Right lobe of liver (tissue), 6 donors: Measurements from ENCODE around the gene TRAPPC2L. TPM values are rescaled to one million over a fixed set of nuclear protein-coding genes. Genes with fewer than 3 reads are reported as not detected.

Experiments
- ATAC-seq, 4 donors: fragments of 200-7000 bp; cut with Tn5 transposase; one replicate each; pipeline ENCODE4 v1.9.1; 2020; ENCODE audit warnings: mild to moderate bottlenecking in 4 of 4, moderate library complexity in 4 of 4
- DNase-seq, 3 donors: peaks; one replicate each; pipeline ENCODE4 v3.0.0-alpha.2; 2020
- H3K27ac ChIP-seq, 3 donors: fragments of 200-600 bp; one replicate each; pipeline ENCODE4 v1.8.0; 2022
- H3K27me3 ChIP-seq, 2 donors: fragments of 200-600 bp; one replicate each; pipeline ENCODE4 v1.8.0; 2022
- H3K36me3 ChIP-seq, 4 donors: fragments of 200-600 bp; sonication (generic) in 1 of 4; one replicate each; pipeline versions ENCODE4 v1.5.1 to v1.8.0; 2017 to 2022; ENCODE audit warnings: control low read depth in 1 of 4
- H3K4me1 ChIP-seq, 4 donors: fragments of 200-600 bp; sonication (generic) in 1 of 4; one replicate each; pipeline versions ENCODE4 v1.5.1 to v1.8.0; 2017 to 2022; ENCODE audit warnings: control low read depth in 1 of 4
- H3K4me3 ChIP-seq, 3 donors: fragments of 200-600 bp; one replicate each; pipeline ENCODE4 v1.8.0; 2022
- H3K9me3 ChIP-seq, 4 donors: fragments of 200-600 bp; sonication (generic) in 1 of 4; one replicate each; pipeline versions ENCODE4 v1.5.1 to v1.8.0; 2017 to 2022; ENCODE audit warnings: control low read depth in 1 of 4
- CTCF ChIP-seq, 4 donors: fragments of 200-600 bp in 3 of 4; fragments of 450-650 bp in 1 of 4; IDR thresholded peaks; one replicate each; pipeline versions ENCODE4 v1.5.1 to v1.8.0; 2016 to 2022; ENCODE audit warnings: antibody characterized with exemption in 4 of 4, mild to moderate bottlenecking in 2 of 4
- POLR2A ChIP-seq: fragments of 450-650 bp; IDR thresholded peaks from one replicate; pipeline ENCODE4 v1.6.1; 2017; ENCODE audit warnings: antibody characterized with exemption, mild to moderate bottlenecking
- WGBS: methylation state at CpG from one replicate; pipeline ENCODE4 v1.1.6; 2018; ENCODE audit warnings: low coverage, low lambda C conversion rate; ENCODE audit not compliant: insufficient coverage; ENCODE audit errors: missing lambda C conversion rate; 5-methylcytosine and 5-hydroxymethylcytosine counted together
- intact Hi-C, 2 donors: fragments of 100-400 bp; cut with DNase I; formaldehyde crosslinking; loops; one replicate each; pipeline versions ENCODE4 v1.11.2 to v1.14.1; 2022
- total RNA-seq, 6 experiments: library from RNA; depleted of rRNA in 2 of 6; stranded (reverse); fragments of >200 nt in 2 of 6; fragmentation: NEBNext Ultra II Directional in 3 of 6; extraction: Animal tissue kit (Norgen Biotek cat#: 25700) in 3 of 6; gene quantifications; one replicate each; pipeline versions ENCODE4 v1.1.0 to v1.2.4, GENCODE V29; 2016 to 2023
- donor health status: DM: no; HTN: yes; CAD: no.
- donor health status: DM: no; HTN: no; CAD: no.
- donor health status: DM: no; HTN: no; CAD: no.
- donor health status: DM: no; HTN: yes; CAD: no.
- donor health status: DM: no; HTN: yes; CAD: no.

The TRAPPC2L gene
- total RNA-seq, 6 experiments from 2014 or later, result 15.1 to 25.5 (median 20.1) TPM

- no peaks in the 10 kb centered on the region for H3K9me3 ChIP-seq
- WGBS, result 2% methylated on average over 21 of the region's 53 CpGs
- H3K27me3 ChIP-seq, result no peaks in the 10 kb centered on the region
- ATAC-seq (peak in 1 of 4 donors; percentile 2), DNase-seq (peak in 1 of 3 donors; percentile 46)
- H3K27ac ChIP-seq, result peak overlapping the region in 1 of 3 donors; percentile 64
- H3K4me3 ChIP-seq, result peak overlapping the region; percentile 94 to 98 (median 96)
- no peak for TF ChIP-seq CTCF (IDR thresholded peaks at IDR 0.05)
- no peak for TF ChIP-seq POLR2A
- intact Hi-C loops, result no loop called here
- peaks cover 0 to 18% (median 7%) of the 10 kb centered on the region in 4 donors for H3K4me1 ChIP-seq
- peaks cover 0 to 26% (median 5%) of the 10 kb centered on the region in 4 donors for H3K36me3 ChIP-seq
These were observed 652 bp upstream of the TRAPPC2L start for GRCh38 chr16:88856122-88856827.

- no peaks in the 10 kb centered on the region for H3K27me3 ChIP-seq
- no peaks in the 10 kb centered on the region for H3K9me3 ChIP-seq
- peak; percentile 78 to 85 (median 84) for DNase-seq
- H3K4me1 ChIP-seq, result peaks cover 0 to 18% (median 7%) of the 10 kb centered on the region in 4 donors
- H3K4me3 ChIP-seq, result peak overlapping the region; percentile 94 to 98 (median 96)
- ATAC-seq, result peak; percentile 65 to 71 (median 67)
- WGBS, result 14% methylated on average over 12 of the region's 12 CpGs
- peaks cover 0 to 29% (median 5%) of the 10 kb centered on the region in 4 donors for H3K36me3 ChIP-seq
- intact Hi-C loops, result no loop called here
- peak; percentile 48 to 72 (median 67) for TF ChIP-seq CTCF (IDR thresholded peaks at IDR 0.05)
- no peak for TF ChIP-seq POLR2A
- peak overlapping the region in 2 of 3 donors; percentile 54 to 64 for H3K27ac ChIP-seq
These were observed 907 bp downstream of the TRAPPC2L start for GRCh38 chr16:88857728-88858339.

GRCh38 chr16:88859381-88860091, 2.6 kb downstream of the TRAPPC2L start:
- TF ChIP-seq CTCF (IDR thresholded peaks at IDR 0.05) (no peak), POLR2A (no peak)
- Histone ChIP-seq H3K36me3 (peaks cover 0 to 29% (median 5%) of the 10 kb centered on the region in 4 donors), H3K4me3 (no peak overlapping the region), H3K9me3 (no peaks in the 10 kb centered on the region), H3K4me1 (peaks cover 0 to 18% (median 7%) of the 10 kb centered on the region in 4 donors), H3K27me3 (no peaks in the 10 kb centered on the region), H3K27ac (no peak overlapping the region)
- ATAC-seq (no peak), DNase-seq (no peak)
- 89% methylated on average over 14 of the region's 20 CpGs for WGBS
- intact Hi-C loops, result loop anchor here in 1 of 2 donors (10.0 kb wide), 1 partner anchor 45 kb away; the partner anchor contains the start of gene APRT

GRCh38 chr16:88861359-88861758, 4.4 kb downstream of the TRAPPC2L start:
- Histone ChIP-seq H3K27me3 (no peaks in the 10 kb centered on the region), H3K9me3 (no peaks in the 10 kb centered on the region), H3K27ac (no peak overlapping the region), H3K4me1 (peaks cover 0 to 6% (median 3%) of the 10 kb centered on the region in 4 donors), H3K4me3 (no peak overlapping the region), H3K36me3 (peaks cover 0 to 29% (median 5%) of the 10 kb centered on the region in 4 donors)
- no peak for TF ChIP-seq CTCF (IDR thresholded peaks at IDR 0.05)
- TF ChIP-seq POLR2A, result no peak
- intact Hi-C loops, result loop anchor here in 1 of 2 donors (10.0 kb wide), 1 partner anchor 47 kb away; the partner anchor contains the start of gene APRT
- WGBS, result no CpG with 5 or more reads among the region's 19 CpGs
- DNase-seq, result no peak
- ATAC-seq, result no peak
